Measurements from ENCODE around the gene SNTG2.

SNTG2 gene

GRCh38 chr2:963876-964275 is 13.2 kb downstream of the SNTG2 start:
- TF ChIP-seq TCF4 (CRISPR knock-in tag; IDR thresholded peaks at IDR 0.05; ENCODE audit: borderline replicate concordance): no peak
- no peak for TF ChIP-seq CSRNP3 (CRISPR knock-in tag; IDR thresholded peaks at IDR 0.05)
- no peak for TF ChIP-seq ZFP3 (CRISPR knock-in tag; IDR thresholded peaks at IDR 0.05)
- no peak for TF ChIP-seq PATZ1 (CRISPR knock-in tag; IDR thresholded peaks at IDR 0.05; ENCODE audit: borderline replicate concordance)
- no peak for TF ChIP-seq RARB (CRISPR knock-in tag; IDR thresholded peaks at IDR 0.05)
- TF ChIP-seq ZNF565 (CRISPR knock-in tag; conservative IDR thresholded peaks at IDR 0.05; ENCODE audit: low read depth): no peak
- TF ChIP-seq ZFP30 (CRISPR knock-in tag; IDR thresholded peaks at IDR 0.05): no peak
- no peak for TF ChIP-seq ZC3H10 (CRISPR knock-in tag; IDR thresholded peaks at IDR 0.05)
- TF ChIP-seq GLIS3 (CRISPR knock-in tag; IDR thresholded peaks at IDR 0.05): no peak
- TF ChIP-seq TSHZ2 (CRISPR knock-in tag; IDR thresholded peaks at IDR 0.05): no peak
- no peak for TF ChIP-seq ZNF70 (CRISPR knock-in tag; IDR thresholded peaks at IDR 0.05)
- TF ChIP-seq ISL1 (CRISPR knock-in tag; IDR thresholded peaks at IDR 0.05): no peak
- TF ChIP-seq CREB5 (CRISPR knock-in tag; IDR thresholded peaks at IDR 0.05; ENCODE audit: low read depth): no peak
- no peak for TF ChIP-seq OSR1 (CRISPR knock-in tag; IDR thresholded peaks at IDR 0.05)
- TF ChIP-seq ZNF8 (CRISPR knock-in tag; IDR thresholded peaks at IDR 0.05): no peak
- TF ChIP-seq TOX (CRISPR knock-in tag; IDR thresholded peaks at IDR 0.05; ENCODE audit: borderline replicate concordance): no peak
- TF ChIP-seq ESRRG (CRISPR knock-in tag; IDR thresholded peaks at IDR 0.05): no peak
- ATAC-seq: no peak

- no peak for ATAC-seq
- no peak for TF ChIP-seq PATZ1 (CRISPR knock-in tag; IDR thresholded peaks at IDR 0.05; ENCODE audit: borderline replicate concordance)
- TF ChIP-seq POU6F1 (CRISPR knock-in tag; IDR thresholded peaks at IDR 0.05; ENCODE audit: borderline replicate concordance, low read depth): no peak
- TF ChIP-seq SNAI2 (CRISPR knock-in tag; IDR thresholded peaks at IDR 0.05): no peak
- no peak for TF ChIP-seq ARNTL (CRISPR knock-in tag; IDR thresholded peaks at IDR 0.05; ENCODE audit: borderline replicate concordance, low read depth)
- no peak for TF ChIP-seq ESRRG (CRISPR knock-in tag; IDR thresholded peaks at IDR 0.05)
- no peak for TF ChIP-seq ISL1 (CRISPR knock-in tag; IDR thresholded peaks at IDR 0.05)
- no peak for TF ChIP-seq CREB5 (CRISPR knock-in tag; IDR thresholded peaks at IDR 0.05; ENCODE audit: low read depth)
Measured at GRCh38 chr2:964562-964961, 13.9 kb downstream of the SNTG2 start.
